CD4-positive, alpha-beta T cell (primary cell): ENCODE data around the gene MAN2A2. TPM values are rescaled to one million over a fixed set of nuclear protein-coding genes. Genes with fewer than 3 reads are reported as not detected.

Source experiments
- ATAC-seq: fragments of 200-7000 bp; cut with Tn5 transposase; one replicate; pipeline ENCODE4 v1.10.0; 2022; ENCODE audit warnings: mild to moderate bottlenecking; ENCODE audit not compliant: poor library complexity
- CTCF ChIA-PET: fragments of 350-600 bp; sonication (Branson Sonifier 250); formaldehyde crosslinking; loops from one replicate; lab custom pipeline; 2021; ENCODE audit warnings: antibody characterized with exemption, inconsistent platforms; lab: Charles Lee
- POLR2A ChIA-PET: fragments of 350-600 bp; sonication (Branson Sonifier 250); formaldehyde crosslinking; loops from one replicate; lab custom pipeline; 2021; ENCODE audit warnings: antibody characterized with exemption, inconsistent platforms; lab: Charles Lee
- DNase-seq, 14 experiments: peaks; one replicate each; pipeline ENCODE4 v3.0.0-alpha.2; 2013 to 2020; ENCODE audit warnings: mixed read lengths in 2 of 14
- H3K27ac ChIP-seq, 2 donors: one replicate each; pipeline versions ENCODE4 v1.5.1 to v1.7.0; 2013; ENCODE audit warnings: low read length in 2 of 2, low read depth in 1 of 2, mild to moderate bottlenecking in 1 of 2
- H3K27me3 ChIP-seq, 2 experiments: 1 replicate in 1 of 2; 2 replicates in 1 of 2; pipeline versions ENCODE4 v1.6.1 to v1.7.0; 2013; ENCODE audit warnings: low read length in 2 of 2, control low read depth in 1 of 2, mild to moderate bottlenecking in 1 of 2, moderate library complexity in 1 of 2; ENCODE audit not compliant: insufficient read depth in 2 of 2, control insufficient read depth in 1 of 2
- H3K36me3 ChIP-seq: one replicate; pipeline ENCODE4 v1.6.1; 2013; ENCODE audit warnings: low read length, control low read depth; ENCODE audit not compliant: insufficient read depth
- H3K4me1 ChIP-seq: one replicate; pipeline ENCODE4 v1.6.1; 2013; ENCODE audit warnings: low read length, control low read depth; ENCODE audit not compliant: insufficient read depth
- H3K4me3 ChIP-seq: one replicate; pipeline ENCODE4 v1.5.1; 2013; ENCODE audit warnings: mild to moderate bottlenecking, low read length, moderate library complexity
- H3K9me3 ChIP-seq, 2 experiments: 1 replicate in 1 of 2; 2 replicates in 1 of 2; pipeline versions ENCODE4 v1.6.1 to v1.7.0; 2013; ENCODE audit warnings: low read length in 2 of 2, mild to moderate bottlenecking in 2 of 2, control low read depth in 1 of 2, moderate library complexity in 1 of 2; ENCODE audit not compliant: control insufficient read depth in 1 of 2, insufficient read depth in 1 of 2
- H3K27ac Mint-ChIP-seq: one replicate; pipeline ENCODE4 v1.8.0; 2020; ENCODE audit warnings: mixed read lengths
- H3K27me3 Mint-ChIP-seq: one replicate; pipeline ENCODE4 v1.8.0; 2021; ENCODE audit warnings: mixed read lengths
- H3K36me3 Mint-ChIP-seq: one replicate; pipeline ENCODE4 v1.8.0; 2021; ENCODE audit warnings: low read depth, mixed read lengths
- H3K4me1 Mint-ChIP-seq: one replicate; pipeline ENCODE4 v1.8.0; 2021; ENCODE audit warnings: low read depth, mixed read lengths
- H3K4me3 Mint-ChIP-seq: one replicate; pipeline ENCODE4 v1.8.0; 2020; ENCODE audit warnings: mild to moderate bottlenecking, mixed read lengths
- H3K9me3 Mint-ChIP-seq: one replicate; pipeline ENCODE4 v1.8.0; 2020; ENCODE audit warnings: mixed read lengths
- CTCF ChIP-seq: fragments of 200-600 bp; IDR thresholded peaks from one replicate; pipeline ENCODE4 v1.8.0; 2022; ENCODE audit warnings: antibody characterized with exemption, mild to moderate bottlenecking
- intact Hi-C, 2 experiments: fragments of 100-400 bp; cut with DNase I in 1 of 2; cut with micrococcal nuclease in 1 of 2; formaldehyde crosslinking; loops; one replicate each; pipeline versions ENCODE4 v1.15.1 to v1.9.0; 2023 to 2025; cut with DNase I, micrococcal nuclease
- total RNA-seq, 174 experiments: library from RNA in 2 of 174; stranded (reverse) in 2 of 174; gene quantifications; one replicate each; pipeline ENCODE4 v1.2.3 and lab custom pipeline; 2021 to 2026

The MAN2A2 gene
- total RNA-seq, 2 experiments from 2014 or later: 125 to 128 TPM

DNA sequence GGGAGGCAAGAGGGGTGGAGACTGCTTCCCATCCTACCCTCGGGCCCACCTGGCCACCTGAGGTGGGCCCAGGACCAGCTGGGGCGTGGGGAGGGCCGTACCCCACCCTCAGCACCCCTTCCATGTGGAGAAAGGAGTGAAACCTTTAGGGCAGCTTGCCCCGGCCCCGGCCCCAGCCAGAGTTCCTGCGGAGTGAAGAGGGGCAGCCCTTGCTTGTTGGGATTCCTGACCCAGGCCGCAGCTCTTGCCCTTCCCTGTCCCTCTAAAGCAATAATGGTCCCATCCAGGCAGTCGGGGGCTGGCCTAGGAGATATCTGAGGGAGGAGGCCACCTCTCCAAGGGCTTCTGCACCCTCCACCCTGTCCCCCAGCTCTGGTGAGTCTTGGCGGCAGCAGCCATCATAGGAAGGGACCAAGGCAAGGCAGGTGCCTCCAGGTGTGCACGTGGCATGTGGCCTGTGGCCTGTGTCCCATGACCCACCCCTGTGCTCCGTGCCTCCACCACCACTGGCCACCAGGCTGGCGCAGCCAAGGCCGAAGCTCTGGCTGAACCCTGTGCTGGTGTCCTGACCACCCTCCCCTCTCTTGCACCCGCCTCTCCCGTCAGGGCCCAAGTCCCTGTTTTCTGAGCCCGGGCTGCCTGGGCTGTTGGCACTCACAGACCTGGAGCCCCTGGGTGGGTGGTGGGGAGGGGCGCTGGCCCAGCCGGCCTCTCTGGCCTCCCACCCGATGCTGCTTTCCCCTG is 21.0 kb upstream of the MAN2A2 start:
- Mint-ChIP-seq H3K27ac (no peak overlapping the region), H3K4me3 (no peak overlapping the region), H3K36me3 (peaks cover 39% of the 10 kb centered on the region), H3K27me3 (peaks cover 15% of the 10 kb centered on the region), H3K9me3 (no peaks in the 10 kb centered on the region), H3K4me1 (peaks cover 13% of the 10 kb centered on the region)
- Histone ChIP-seq H3K27me3 (peaks cover 3 to 5% of the 10 kb centered on the region in 2 experiments), H3K9me3 (peaks cover 0 to 4% of the 10 kb centered on the region in 2 experiments), H3K36me3 (peaks cover 45% of the 10 kb centered on the region), H3K27ac (no peak overlapping the region), H3K4me3 (no peak overlapping the region), H3K4me1 (peaks cover 26% of the 10 kb centered on the region)
- ATAC-seq (no peak), DNase-seq (no peak)
- no peak for TF ChIP-seq CTCF
- ChIA-PET CTCF (interaction anchor here (1.1 kb wide), 1 partner anchor 234 kb away, joined by 3 read pairs; no protein-coding TSS in a partner anchor), POLR2A (no interaction called here)
- intact Hi-C loops: loop anchor here in 1 of 2 experiments (10.0 kb wide), 1 partner anchor 397 kb away; no protein-coding TSS in a partner anchor

DNA sequence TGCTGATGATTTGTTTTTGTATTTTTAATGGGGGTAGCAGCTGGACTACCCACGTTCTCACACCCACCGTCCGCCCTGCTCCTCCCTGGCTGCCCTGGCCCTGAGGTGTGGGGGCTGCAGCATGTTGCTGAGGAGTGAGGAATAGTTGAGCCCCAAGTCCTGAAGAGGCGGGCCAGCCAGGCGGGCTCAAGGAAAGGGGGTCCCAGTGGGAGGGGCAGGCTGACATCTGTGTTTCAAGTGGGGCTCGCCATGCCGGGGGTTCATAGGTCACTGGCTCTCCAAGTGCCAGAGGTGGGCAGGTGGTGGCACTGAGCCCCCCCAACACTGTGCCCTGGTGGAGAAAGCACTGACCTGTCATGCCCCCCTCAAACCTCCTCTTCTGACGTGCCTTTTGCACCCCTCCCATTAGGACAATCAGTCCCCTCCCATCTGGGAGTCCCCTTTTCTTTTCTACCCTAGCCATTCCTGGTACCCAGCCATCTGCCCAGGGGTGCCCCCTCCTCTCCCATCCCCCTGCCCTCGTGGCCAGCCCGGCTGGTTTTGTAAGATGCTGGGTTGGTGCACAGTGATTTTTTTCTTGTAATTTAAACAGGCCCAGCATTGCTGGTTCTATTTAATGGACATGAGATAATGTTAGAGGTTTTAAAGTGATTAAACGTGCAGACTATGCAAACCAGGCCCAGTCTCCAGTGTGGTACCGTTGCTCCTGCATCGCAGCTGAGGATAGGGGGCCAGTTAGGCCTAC is 20.1 kb upstream of the MAN2A2 start:
- no peak overlapping the region for H3K27ac ChIP-seq
- H3K9me3 ChIP-seq: peaks cover 0 to 4% of the 10 kb centered on the region in 2 experiments
- DNase-seq (no peak), ATAC-seq (no peak)
- H3K27me3 Mint-ChIP-seq: peaks cover 15% of the 10 kb centered on the region
- TF ChIP-seq CTCF: no peak
- peaks cover 3 to 5% of the 10 kb centered on the region in 2 experiments for H3K27me3 ChIP-seq
- intact Hi-C loops: loop anchor here in 1 of 2 experiments (10.0 kb wide), 1 partner anchor 398 kb away; no protein-coding TSS in a partner anchor
- H3K36me3 ChIP-seq: peaks cover 37% of the 10 kb centered on the region
- peaks cover 13% of the 10 kb centered on the region for H3K4me1 Mint-ChIP-seq
- ChIA-PET CTCF (interaction anchor here (0.9 kb wide), 1 partner anchor 235 kb away, joined by 3 read pairs; no protein-coding TSS in a partner anchor), POLR2A (interaction anchor here (0.7 kb wide), 1 partner anchor 20 kb away, joined by 3 read pairs; the partner anchor contains the start of gene MAN2A2)
- H3K4me1 ChIP-seq: peaks cover 26% of the 10 kb centered on the region
- H3K4me3 Mint-ChIP-seq: no peak overlapping the region
- H3K36me3 Mint-ChIP-seq: peaks cover 31% of the 10 kb centered on the region
- no peaks in the 10 kb centered on the region for H3K9me3 Mint-ChIP-seq
- no peak overlapping the region for H3K27ac Mint-ChIP-seq
- H3K4me3 ChIP-seq: no peak overlapping the region

DNA sequence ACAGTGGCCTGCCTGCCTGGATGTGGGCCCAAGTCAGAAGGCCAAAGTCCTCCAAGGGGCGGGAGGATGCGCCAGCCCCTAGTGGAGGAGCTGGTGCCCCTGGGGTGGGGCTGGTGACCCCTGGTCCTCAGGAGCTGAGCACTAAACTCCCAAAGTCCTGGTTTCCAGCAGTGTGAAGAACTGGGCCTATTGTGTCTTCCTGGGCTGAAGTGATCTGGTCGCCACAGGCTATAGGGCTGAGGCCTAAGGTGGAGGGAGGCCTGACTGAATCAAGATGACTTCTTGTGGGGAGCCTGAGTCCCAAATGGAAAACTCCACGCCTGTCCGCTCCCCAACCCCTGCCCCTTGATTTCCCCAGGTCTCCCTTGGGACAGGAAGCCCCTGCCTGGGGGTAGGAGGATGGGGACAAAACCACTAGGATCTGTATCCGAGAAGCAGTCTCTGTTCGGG is 19.6 kb upstream of the MAN2A2 start:
- Histone ChIP-seq H3K9me3 (peaks cover 0 to 4% of the 10 kb centered on the region in 2 experiments), H3K4me1 (peaks cover 26% of the 10 kb centered on the region), H3K4me3 (no peak overlapping the region), H3K27ac (no peak overlapping the region), H3K36me3 (peaks cover 31% of the 10 kb centered on the region), H3K27me3 (peaks cover 3 to 5% of the 10 kb centered on the region in 2 experiments)
- no peak for TF ChIP-seq CTCF
- CTCF ChIA-PET: interaction anchor here (0.9 kb wide), 1 partner anchor 235 kb away, joined by 3 read pairs; no protein-coding TSS in a partner anchor
- ATAC-seq (no peak), DNase-seq (no peak)
- H3K27me3 Mint-ChIP-seq: peaks cover 15% of the 10 kb centered on the region
- intact Hi-C loops: loop anchor here in 1 of 2 experiments (10.0 kb wide), 1 partner anchor 399 kb away; no protein-coding TSS in a partner anchor
- peaks cover 13% of the 10 kb centered on the region for H3K4me1 Mint-ChIP-seq
- no peak overlapping the region for H3K4me3 Mint-ChIP-seq
- H3K36me3 Mint-ChIP-seq: peaks cover 25% of the 10 kb centered on the region
- no peak overlapping the region for H3K27ac Mint-ChIP-seq
- no peaks in the 10 kb centered on the region for H3K9me3 Mint-ChIP-seq
- POLR2A ChIA-PET: interaction anchor here (0.7 to 1.0 kb wide), 2 partner anchors 13 to 19 kb away, joined by 3 to 5 read pairs; partner anchors contain the start of gene MAN2A2
